Fibroblast of lung (primary cell): ENCODE data around the gene THOC2. TPM values are rescaled to one million over a fixed set of nuclear protein-coding genes. Genes with fewer than 3 reads are reported as not detected.

ENCODE experiments used
- DNase-seq, 2 donors: peaks; one replicate each; pipeline versions ENCODE4 v3.0.0 to v3.0.0-alpha.2; 2010; ENCODE audit warnings: low read depth in 2 of 2
- H2AFZ ChIP-seq: 2 replicates; pipeline ENCODE4 v1.5.1; 2012; ENCODE audit warnings: low read length, control low read depth, inconsistent platforms
- H3K27ac ChIP-seq: 2 replicates; pipeline ENCODE4 v1.5.1; 2011; ENCODE audit warnings: low read length, control low read depth; ENCODE audit not compliant: insufficient read depth
- H3K27me3 ChIP-seq: 2 replicates; pipeline ENCODE4 v1.5.1; 2011; ENCODE audit warnings: mild to moderate bottlenecking, low read length; ENCODE audit not compliant: control insufficient read depth, insufficient read depth
- H3K36me3 ChIP-seq: 2 replicates; pipeline ENCODE4 v1.5.1; 2011; ENCODE audit warnings: low read length; ENCODE audit not compliant: control insufficient read depth, insufficient read depth
- H3K4me1 ChIP-seq: 2 replicates; pipeline ENCODE4 v1.5.1; 2011; ENCODE audit warnings: low read length; ENCODE audit not compliant: control insufficient read depth, insufficient read depth; ENCODE audit errors: extremely low read depth
- H3K4me2 ChIP-seq: 2 replicates; pipeline ENCODE4 v1.5.1; 2011; ENCODE audit warnings: low read length, control low read depth; ENCODE audit not compliant: insufficient read depth; ENCODE audit errors: extremely low read depth
- H3K4me3 ChIP-seq, 4 experiments: fragments of 200-600 bp in 1 of 4; sonication (generic) in 1 of 4; replicated peaks in 1 of 4; 2 replicates each; pipeline ENCODE4 v1.5.1; 2011 to 2016; ENCODE audit warnings: low read length in 4 of 4, low read depth in 3 of 4, mild to moderate bottlenecking in 3 of 4, control low read depth in 2 of 4, inconsistent platforms in 1 of 4, mixed read lengths in 1 of 4; ENCODE audit not compliant: insufficient read depth in 1 of 4; ENCODE audit errors: control extremely low read depth in 1 of 4
- H3K79me2 ChIP-seq: 2 replicates; pipeline ENCODE4 v1.5.1; 2012; ENCODE audit warnings: mild to moderate bottlenecking, low read length, inconsistent platforms; ENCODE audit not compliant: control insufficient read depth, insufficient read depth
- H3K9ac ChIP-seq: 2 replicates; pipeline ENCODE4 v1.5.1; 2011; ENCODE audit warnings: mild to moderate bottlenecking, low read length, control low read depth; ENCODE audit not compliant: insufficient read depth
- H3K9me3 ChIP-seq: 2 replicates; pipeline ENCODE4 v1.5.1; 2012; ENCODE audit warnings: low read depth, low read length; ENCODE audit not compliant: control insufficient read depth, insufficient read depth
- H4K20me1 ChIP-seq: 2 replicates; pipeline ENCODE4 v1.5.1; 2011; ENCODE audit warnings: low read length; ENCODE audit not compliant: control insufficient read depth, insufficient read depth; ENCODE audit errors: extremely low read depth
- CTCF ChIP-seq, 2 donors: IDR thresholded peaks in 1 of 2; conservative IDR thresholded peaks in 1 of 2; 1 replicate in 1 of 2; 2 replicates in 1 of 2; pipeline ENCODE4 v1.5.1; 2011 to 2012; ENCODE audit warnings: low read length in 2 of 2, control low read depth in 1 of 2, inconsistent platforms in 1 of 2, low read depth in 1 of 2, mild to moderate bottlenecking in 1 of 2
- EZH2 ChIP-seq: IDR thresholded peaks from 2 replicates; pipeline ENCODE4 v1.5.1; 2012; ENCODE audit warnings: low read length, control low read depth, mild to moderate bottlenecking; ENCODE audit errors: missing control alignments
- polyA plus RNA-seq, 2 donors: library from polyadenylated mRNA; depleted of rRNA in 1 of 2; stranded (reverse) in 1 of 2; unstranded in 1 of 2; fragments of >200 nt; gene quantifications; 2 replicates each; pipeline ENCODE4 v1.2.1, GENCODE V29; 2011 to 2012; ENCODE audit warnings: missing spikeins in 1 of 2
- total RNA-seq: library from RNA; depleted of rRNA; stranded (reverse); fragments of >200 nt; gene quantifications from 2 replicates; pipeline ENCODE4 v1.2.1, GENCODE V29; 2014

THOC2 gene
- total and polyA plus RNA-seq, 2 donors (not counting 1 experiment from before 2014, with no cell fraction given): 62.9 to 70.0 TPM

- Histone ChIP-seq H3K4me1 (no peaks in the 10 kb centered on the region), H3K27me3 (no peaks in the 10 kb centered on the region), H3K9ac (no peak overlapping the region), H2AFZ (no peak overlapping the region), H4K20me1 (no peaks in the 10 kb centered on the region), H3K36me3 (no peaks in the 10 kb centered on the region), H3K27ac (no peak overlapping the region), H3K79me2 (no peaks in the 10 kb centered on the region), H3K9me3 (no peaks in the 10 kb centered on the region), H3K4me2 (no peak overlapping the region), H3K4me3 (no peak overlapping the region)
- no peak for DNase-seq
- no peak for TF ChIP-seq CTCF (conservative IDR thresholded peaks at IDR 0.05 in 1 of 2, IDR thresholded peaks at IDR 0.05 in 1 of 2; ENCODE audit: low read depth in 1 of 2, low read length in 2 of 2)
- no peak for TF ChIP-seq EZH2
Observed at GRCh38 chrX:123695242-123695641, 37.6 kb downstream of the THOC2 start.

- H3K27me3 ChIP-seq: no peaks in the 10 kb centered on the region
- no peak for DNase-seq
Observed at GRCh38 chrX:123691776-123692175, 41.1 kb downstream of the THOC2 start.

GRCh38 chrX:123688524-123688923 lies 44.3 kb downstream of the THOC2 start:
- Histone ChIP-seq H3K27me3 (no peaks in the 10 kb centered on the region), H3K4me1 (no peaks in the 10 kb centered on the region)
- TF ChIP-seq CTCF (conservative IDR thresholded peaks at IDR 0.05 in 1 of 2, IDR thresholded peaks at IDR 0.05 in 1 of 2; ENCODE audit: low read depth in 1 of 2, low read length in 2 of 2): no peak
- no peak for TF ChIP-seq EZH2

More at GRCh38 chrX:123691776-123692175, 41.1 kb downstream of the THOC2 start:
- Histone ChIP-seq H3K9ac (no peak overlapping the region), H3K9me3 (no peaks in the 10 kb centered on the region), H3K4me2 (no peak overlapping the region), H3K27ac (no peak overlapping the region), H3K79me2 (no peaks in the 10 kb centered on the region), H3K4me3 (no peak overlapping the region), H3K4me1 (no peaks in the 10 kb centered on the region), H4K20me1 (no peaks in the 10 kb centered on the region), H2AFZ (no peak overlapping the region), H3K36me3 (no peaks in the 10 kb centered on the region)
- TF ChIP-seq CTCF (conservative IDR thresholded peaks at IDR 0.05 in 1 of 2, IDR thresholded peaks at IDR 0.05 in 1 of 2; ENCODE audit: low read depth in 1 of 2, low read length in 2 of 2): no peak

More at GRCh38 chrX:123688524-123688923, 44.3 kb downstream of the THOC2 start:
- Histone ChIP-seq H3K4me3 (no peak overlapping the region), H3K4me2 (no peak overlapping the region), H3K9me3 (no peaks in the 10 kb centered on the region), H3K36me3 (no peaks in the 10 kb centered on the region), H3K9ac (no peak overlapping the region), H4K20me1 (no peaks in the 10 kb centered on the region), H2AFZ (no peak overlapping the region), H3K79me2 (no peaks in the 10 kb centered on the region), H3K27ac (no peak overlapping the region)
- no peak for DNase-seq
